ENCODE data around the gene PDCD1. TPM values are rescaled to one million over a fixed set of nuclear protein-coding genes. Genes with fewer than 3 reads are reported as not detected.

Gene PDCD1
- total RNA-seq, 4 donors from 2014 or later, result 1.2 to 2.5 (median 1.5) TPM

- no peak for TF ChIP-seq CTCF (IDR thresholded peaks at IDR 0.05)
- no peak for TF ChIP-seq POLR2A (IDR thresholded peaks at IDR 0.05)
- H3K9me3 ChIP-seq, result no peaks in the 10 kb centered on the region
- H3K4me1 ChIP-seq, result peaks cover 8 to 34% (median 21%) of the 10 kb centered on the region in 3 donors
- peak overlapping the region; percentile 66 to 91 (median 80) for H3K27ac ChIP-seq
- H3K36me3 ChIP-seq, result no peaks in the 10 kb centered on the region
- DNase-seq, result no peak
- intact Hi-C loops (cut with DNase I), result no loop called here
- peaks cover 0 to 67% (median 4%) of the 10 kb centered on the region in 4 donors for H3K27me3 ChIP-seq
- peak overlapping the region in 3 of 4 donors; percentile 21 to 52 (median 38) for H3K4me3 ChIP-seq
- WGBS, 2 donors, result 86 to 95% methylated on average over 2 to 6 of the region's 10 CpGs
Measured at GRCh38 chr2:241860184-241861078, 1.7 kb upstream of the PDCD1 start.

DNA sequence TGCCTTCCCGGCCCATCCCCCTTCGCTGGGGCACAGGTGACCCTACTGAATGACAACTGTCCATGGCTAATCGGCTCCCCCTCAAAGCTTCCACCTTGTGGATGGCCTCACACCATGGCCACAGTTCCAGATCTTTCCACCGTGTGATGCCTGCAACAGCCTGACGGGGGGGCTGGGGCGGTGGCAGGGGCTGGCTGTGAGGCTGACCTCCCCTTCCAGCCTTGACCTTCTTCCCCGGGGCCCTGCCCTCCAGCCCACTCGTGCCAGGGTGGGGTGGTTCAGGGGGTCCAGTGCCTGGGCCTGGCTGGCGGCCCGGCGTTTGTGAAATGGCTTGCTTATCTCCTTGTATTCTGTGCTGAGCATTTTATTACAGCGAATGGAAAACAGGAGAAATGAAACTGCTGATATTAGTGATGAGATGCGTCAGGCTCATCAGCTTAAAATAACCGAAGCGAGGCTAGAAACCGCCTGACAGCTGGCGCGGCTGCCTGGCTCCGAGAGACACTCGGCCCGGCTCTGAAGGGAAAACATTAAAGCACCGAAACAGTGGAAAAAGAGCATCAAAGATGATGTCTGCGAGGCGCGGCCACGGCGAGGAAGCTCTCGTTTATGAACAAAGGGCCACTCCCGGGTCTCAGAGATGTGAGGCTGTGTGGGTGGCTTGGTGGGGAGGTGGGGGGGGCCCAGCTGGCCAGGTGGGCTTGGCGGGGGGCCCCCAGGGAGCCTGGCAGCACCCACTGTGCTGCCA, 916 bp upstream of the PDCD1 start:
- no peaks in the 10 kb centered on the region for H3K36me3 ChIP-seq
- DNase-seq, result no peak
- WGBS, 2 donors, result 20 to 21% methylated on average over 20 to 24 of the region's 30 CpGs
- H3K4me1 ChIP-seq, result peaks cover 8 to 38% (median 22%) of the 10 kb centered on the region in 3 donors
- TF ChIP-seq POLR2A (IDR thresholded peaks at IDR 0.05) (no peak), CTCF (IDR thresholded peaks at IDR 0.05) (peak in 2 of 6 experiments; percentile 7 to 9)
- intact Hi-C loops (cut with DNase I), result no loop called here
- H3K27ac ChIP-seq, result peak overlapping the region; percentile 66 to 91 (median 80)
- no peaks in the 10 kb centered on the region for H3K9me3 ChIP-seq
- H3K4me3 ChIP-seq, result peak overlapping the region in 3 of 4 donors; percentile 21 to 52 (median 38)
- H3K27me3 ChIP-seq, result peaks cover 0 to 59% (median 4%) of the 10 kb centered on the region in 4 donors

DNA sequence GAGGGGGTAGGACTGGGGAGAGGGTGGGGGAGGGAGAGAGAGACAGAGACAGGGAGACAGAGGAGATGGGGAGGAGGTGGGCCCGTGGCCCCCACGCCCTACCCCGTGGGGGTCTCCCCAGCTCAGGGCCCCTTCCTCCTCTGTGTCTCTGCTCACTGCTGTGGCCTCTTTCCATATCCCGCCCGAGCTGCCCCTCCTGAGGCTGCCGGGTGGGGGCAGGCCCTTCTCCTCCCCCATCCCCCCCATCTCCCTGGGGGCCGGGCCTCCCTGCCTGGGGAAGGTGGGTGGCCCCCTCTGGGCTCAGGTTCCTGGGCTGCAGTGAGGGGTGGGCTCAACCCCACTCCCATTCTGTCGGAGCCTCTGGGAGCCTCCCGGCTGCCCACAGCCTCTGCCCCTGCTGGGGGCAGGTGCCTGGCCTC, 332 bp upstream of the PDCD1 start:
- peak overlapping the region; percentile 66 to 91 (median 80) for H3K27ac ChIP-seq
- H3K27me3 ChIP-seq, result peaks cover 0 to 53% (median 4%) of the 10 kb centered on the region in 4 donors
- no peak for TF ChIP-seq POLR2A (IDR thresholded peaks at IDR 0.05)
- intact Hi-C loops (cut with DNase I), result no loop called here
- peaks cover 11 to 41% (median 27%) of the 10 kb centered on the region in 3 donors for H3K4me1 ChIP-seq
- no peak for DNase-seq
- WGBS, 2 donors, result 7 to 17% methylated on average over 6 of the region's 9 CpGs
- peak overlapping the region in 3 of 4 donors; percentile 21 to 52 (median 38) for H3K4me3 ChIP-seq
- no peaks in the 10 kb centered on the region for H3K36me3 ChIP-seq
- H3K9me3 ChIP-seq, result no peaks in the 10 kb centered on the region

- DNase-seq, result no peak
- Histone ChIP-seq H3K9me3 (no peaks in the 10 kb centered on the region), H3K27me3 (peaks cover 0 to 40% (median 0%) of the 10 kb centered on the region in 4 donors), H3K27ac (no peak overlapping the region), H3K4me3 (peak overlapping the region in 3 of 4 donors; percentile 1 to 52 (median 38)), H3K4me1 (peaks cover 11 to 31% (median 27%) of the 10 kb centered on the region in 3 donors), H3K36me3 (no peaks in the 10 kb centered on the region)
- intact Hi-C loops (cut with DNase I), result no loop called here
- TF ChIP-seq CTCF (IDR thresholded peaks at IDR 0.05), result no peak
- TF ChIP-seq POLR2A (IDR thresholded peaks at IDR 0.05), result no peak
- WGBS, 2 donors, result 58% methylated on average over 3 of the region's 18 CpGs; no CpG with 5 or more reads in 1 of the 2 donors
Measured at GRCh38 chr2:241857572-241858121, 1.0 kb downstream of the PDCD1 start.

- H3K27ac ChIP-seq, result no peak overlapping the region
- peaks cover 11 to 31% (median 27%) of the 10 kb centered on the region in 3 donors for H3K4me1 ChIP-seq
- peak overlapping the region in 2 of 4 donors; percentile 38 to 52 for H3K4me3 ChIP-seq
- no peaks in the 10 kb centered on the region for H3K9me3 ChIP-seq
- WGBS, 2 donors, result 88 to 91% methylated on average over 13 to 23 of the region's 28 CpGs
- peaks cover 0 to 34% (median 0%) of the 10 kb centered on the region in 4 donors for H3K27me3 ChIP-seq
- TF ChIP-seq POLR2A (IDR thresholded peaks at IDR 0.05) (no peak), CTCF (IDR thresholded peaks at IDR 0.05) (no peak)
- DNase-seq, result no peak
- intact Hi-C loops (cut with DNase I), result no loop called here
- H3K36me3 ChIP-seq, result no peaks in the 10 kb centered on the region
Measured at GRCh38 chr2:241857041-241857541, 1.6 kb downstream of the PDCD1 start.

Measured in esophagus squamous epithelium (tissue), 5 donors.